Activated CD8-positive, alpha-beta memory T cell treated with anti-CD3 and anti-CD28 coated beads for 48 hours (primary cell): ENCODE data around the gene ANKZF1.
"Not testable (repeated sequence)": the region's sequence is repeated elsewhere in the genome, so short reads cannot be mapped to it uniquely, and the experiment has no call there.

Source experiments
- DNase-seq, 3 experiments: peaks; one replicate each; pipeline ENCODE4 v3.0.0-alpha.2; 2020; ENCODE audit warnings: low read depth in 2 of 3, low spot score in 2 of 3

ANKZF1 gene, protein sequence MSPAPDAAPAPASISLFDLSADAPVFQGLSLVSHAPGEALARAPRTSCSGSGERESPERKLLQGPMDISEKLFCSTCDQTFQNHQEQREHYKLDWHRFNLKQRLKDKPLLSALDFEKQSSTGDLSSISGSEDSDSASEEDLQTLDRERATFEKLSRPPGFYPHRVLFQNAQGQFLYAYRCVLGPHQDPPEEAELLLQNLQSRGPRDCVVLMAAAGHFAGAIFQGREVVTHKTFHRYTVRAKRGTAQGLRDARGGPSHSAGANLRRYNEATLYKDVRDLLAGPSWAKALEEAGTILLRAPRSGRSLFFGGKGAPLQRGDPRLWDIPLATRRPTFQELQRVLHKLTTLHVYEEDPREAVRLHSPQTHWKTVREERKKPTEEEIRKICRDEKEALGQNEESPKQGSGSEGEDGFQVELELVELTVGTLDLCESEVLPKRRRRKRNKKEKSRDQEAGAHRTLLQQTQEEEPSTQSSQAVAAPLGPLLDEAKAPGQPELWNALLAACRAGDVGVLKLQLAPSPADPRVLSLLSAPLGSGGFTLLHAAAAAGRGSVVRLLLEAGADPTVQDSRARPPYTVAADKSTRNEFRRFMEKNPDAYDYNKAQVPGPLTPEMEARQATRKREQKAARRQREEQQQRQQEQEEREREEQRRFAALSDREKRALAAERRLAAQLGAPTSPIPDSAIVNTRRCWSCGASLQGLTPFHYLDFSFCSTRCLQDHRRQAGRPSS

DNA sequence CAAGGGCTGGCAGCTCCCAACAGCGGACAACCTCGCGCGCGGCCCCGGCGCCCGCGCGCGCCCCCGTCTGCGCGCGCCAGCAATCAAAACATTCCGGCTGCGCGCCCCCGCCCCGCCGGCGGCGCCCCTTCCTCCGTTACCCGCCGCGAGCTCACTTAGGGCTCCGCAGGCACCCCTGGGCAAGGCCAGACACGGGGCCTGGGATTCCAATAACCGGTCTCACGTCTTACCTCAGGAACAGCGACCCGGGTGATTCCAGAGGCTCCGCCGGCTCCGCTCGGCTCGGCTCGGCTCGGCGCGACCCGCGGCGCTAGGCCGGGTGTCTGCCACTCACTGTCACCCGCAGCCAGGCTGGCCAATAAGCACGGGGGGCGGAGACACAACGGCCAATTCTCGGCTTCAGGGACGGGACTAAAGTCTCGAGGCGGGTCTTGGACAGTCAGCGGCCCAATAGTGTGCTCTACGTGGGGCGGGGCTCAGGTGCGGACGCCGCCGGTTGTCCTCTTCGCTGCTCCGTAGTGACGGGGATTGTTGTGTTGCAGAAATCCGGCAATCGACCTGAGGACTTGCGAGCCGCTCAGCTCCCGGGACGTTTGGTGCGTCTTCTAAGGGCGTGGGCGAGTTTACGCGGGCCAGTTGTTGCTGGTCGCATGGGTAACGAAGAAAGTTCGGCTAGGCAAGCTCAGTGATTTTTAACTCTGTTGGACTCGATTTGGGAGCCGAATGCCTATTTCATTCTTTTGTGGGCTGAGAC lies at the start of gene ANKZF1, which contains the start of gene ATG9A:
Gene ANKZF1, plus strand, starts transcription at position 502 of the 754 bp plus-strand sequence. CDS start 452 bp downstream, outside the sequence.
Gene ATG9A, minus strand, starts transcription at position 332 of the 754 bp plus-strand sequence. CDS start 1,612 bp downstream, outside the sequence.
- peak; percentile 85 to 96 (median 87) for DNase-seq

DNA sequence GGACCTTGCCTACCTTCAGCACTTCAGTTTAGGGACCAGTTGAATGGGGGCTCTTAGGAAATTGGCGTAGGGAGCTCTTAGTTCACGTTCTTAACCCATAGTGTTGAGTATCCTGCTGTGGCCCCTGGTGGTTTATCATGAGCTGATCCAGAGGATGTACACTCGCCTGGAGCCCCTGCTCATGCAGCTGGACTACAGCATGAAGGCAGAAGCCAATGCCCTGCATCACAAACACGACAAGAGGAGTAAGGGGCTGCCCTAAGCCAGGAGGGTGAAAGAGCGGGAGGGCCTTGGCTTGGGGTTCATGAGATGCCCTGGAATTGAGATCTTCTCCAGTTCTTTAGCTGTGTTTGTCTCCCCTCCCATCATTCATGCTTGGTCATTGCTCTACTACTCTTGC lies 48.6 kb upstream of the ANKZF1 start:
- no peak for DNase-seq

DNA sequence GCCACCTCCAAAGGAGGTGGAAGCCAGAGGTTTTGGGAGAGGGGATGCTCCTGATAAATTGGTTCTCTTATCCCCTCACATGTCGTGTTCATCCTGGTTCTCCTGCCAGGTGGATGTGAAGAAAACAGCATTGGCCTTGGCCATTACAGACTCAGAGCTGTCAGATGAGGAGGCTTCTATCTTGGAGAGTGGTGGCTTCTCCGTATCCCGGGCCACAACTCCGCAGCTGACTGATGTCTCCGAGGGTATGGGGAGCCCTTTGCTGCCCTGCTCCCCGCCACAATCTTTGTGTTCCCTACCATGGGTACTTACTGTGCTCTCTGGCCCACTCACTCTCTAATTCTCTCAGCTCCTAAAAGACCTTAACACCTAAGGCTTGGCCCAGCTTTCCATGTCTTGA lies 48.1 kb upstream of the ANKZF1 start:
- DNase-seq: no peak

DNA sequence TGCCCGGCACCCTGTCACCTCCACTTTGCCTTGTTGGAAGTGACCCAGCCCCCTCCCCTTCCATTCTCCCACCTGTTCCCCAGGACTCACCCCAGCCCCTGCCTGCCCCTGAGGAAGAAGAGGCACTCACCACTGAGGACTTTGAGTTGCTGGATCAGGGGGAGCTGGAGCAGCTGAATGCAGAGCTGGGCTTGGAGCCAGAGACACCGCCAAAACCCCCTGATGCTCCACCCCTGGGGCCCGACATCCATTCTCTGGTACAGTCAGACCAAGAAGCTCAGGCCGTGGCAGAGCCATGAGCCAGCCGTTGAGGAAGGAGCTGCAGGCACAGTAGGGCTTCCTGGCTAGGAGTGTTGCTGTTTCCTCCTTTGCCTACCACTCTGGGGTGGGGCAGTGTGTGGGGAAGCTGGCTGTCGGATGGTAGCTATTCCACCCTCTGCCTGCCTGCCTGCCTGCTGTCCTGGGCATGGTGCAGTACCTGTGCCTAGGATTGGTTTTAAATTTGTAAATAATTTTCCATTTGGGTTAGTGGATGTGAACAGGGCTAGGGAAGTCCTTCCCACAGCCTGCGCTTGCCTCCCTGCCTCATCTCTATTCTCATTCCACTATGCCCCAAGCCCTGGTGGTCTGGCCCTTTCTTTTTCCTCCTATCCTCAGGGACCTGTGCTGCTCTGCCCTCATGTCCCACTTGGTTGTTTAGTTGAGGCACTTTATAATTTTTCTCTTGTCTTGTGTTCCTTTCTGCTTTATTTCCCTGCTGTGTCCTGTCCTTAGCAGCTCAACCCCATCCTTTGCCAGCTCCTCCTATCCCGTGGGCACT lies 47.1 kb upstream of the ANKZF1 start:
- no peak for DNase-seq

- DNase-seq: no peak
Observed at GRCh38 chr2:219183151-219183772, 46.3 kb upstream of the ANKZF1 start.

GRCh38 chr2:219184121-219184520 lies 45.5 kb upstream of the ANKZF1 start:
- no peak for DNase-seq

DNA sequence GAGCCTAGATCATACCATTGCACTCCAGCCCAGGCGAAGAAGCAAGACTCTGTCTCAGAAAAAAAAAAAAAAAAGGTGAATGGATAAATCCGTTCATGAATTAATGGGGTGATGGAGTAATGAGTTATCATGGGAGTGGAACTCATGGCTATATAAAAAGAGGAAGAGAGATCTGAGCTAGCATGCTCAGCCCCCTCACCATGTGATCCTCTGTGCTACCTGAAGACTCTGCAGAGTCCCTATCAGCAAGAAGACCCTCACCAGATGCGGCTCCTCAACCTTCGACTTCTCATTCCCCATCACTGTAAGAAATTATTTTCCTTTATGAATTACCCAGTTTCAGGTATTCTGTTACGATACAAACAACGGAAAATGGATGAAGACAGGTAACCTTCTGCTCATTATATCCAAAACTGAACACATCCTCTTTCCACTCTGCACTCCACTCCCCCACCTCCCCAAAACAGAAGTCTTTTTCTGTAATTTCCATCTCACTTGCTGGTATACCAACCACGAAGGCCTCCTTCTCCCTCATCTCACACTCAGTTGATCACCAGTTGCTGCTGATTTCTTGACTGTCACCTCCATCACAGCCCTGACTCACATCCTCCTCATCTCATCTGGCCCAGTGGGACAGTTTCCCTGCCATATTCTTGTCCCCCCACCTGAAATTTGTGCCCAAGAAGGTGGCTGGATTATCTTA lies 42.7 kb upstream of the ANKZF1 start:
- DNase-seq: no peak

GRCh38 chr2:219197388-219197787 lies 32.2 kb upstream of the ANKZF1 start:
- DNase-seq: no peak

DNA sequence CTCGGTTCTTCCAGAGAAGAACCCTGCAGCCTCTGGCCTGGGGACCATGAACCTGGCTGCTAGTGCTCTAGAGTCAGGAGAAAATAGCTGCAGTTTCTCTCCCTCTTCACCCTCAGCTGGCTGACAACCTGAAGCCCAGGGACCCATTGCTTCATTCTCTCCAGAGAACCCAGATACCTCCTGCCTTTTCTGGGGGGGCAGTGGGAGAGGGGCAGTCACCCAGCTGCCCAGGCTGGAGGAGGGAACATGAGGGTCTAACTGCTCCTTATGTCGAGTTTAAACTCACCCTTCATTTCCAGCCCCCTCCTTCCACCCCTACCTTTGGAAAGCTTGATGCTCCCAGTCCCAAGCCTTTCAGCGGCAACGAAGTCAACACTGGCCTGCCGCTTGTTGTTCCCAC lies 30.6 kb upstream of the ANKZF1 start:
- DNase-seq: no peak

GRCh38 chr2:219199470-219200211 lies 30.0 kb upstream of the ANKZF1 start:
- no peak for DNase-seq

- DNase-seq: not testable (repeated sequence)
Observed at GRCh38 chr2:219200502-219201326, 28.9 kb upstream of the ANKZF1 start.

DNA sequence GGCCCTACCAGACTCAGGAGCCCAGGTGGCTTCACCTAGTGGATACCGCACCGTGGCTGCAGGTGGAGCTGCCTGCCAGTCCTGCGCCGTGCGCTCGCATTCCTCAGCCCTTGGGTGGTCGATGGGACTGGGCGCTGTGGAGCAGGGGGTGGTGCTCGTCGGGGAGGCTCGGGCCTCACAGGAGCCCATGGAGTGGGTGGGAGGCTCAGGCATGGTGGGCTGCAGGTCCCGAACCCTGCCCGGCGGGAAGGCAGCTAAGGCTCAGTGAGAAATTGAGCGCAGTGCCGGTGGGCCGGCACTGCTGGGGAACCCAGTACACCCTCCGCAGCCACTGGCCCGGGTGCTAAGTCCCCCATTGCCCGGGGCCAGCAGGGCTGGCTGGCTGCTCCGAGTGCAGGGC lies 28.3 kb upstream of the ANKZF1 start:
- not testable (repeated sequence) for DNase-seq

DNA sequence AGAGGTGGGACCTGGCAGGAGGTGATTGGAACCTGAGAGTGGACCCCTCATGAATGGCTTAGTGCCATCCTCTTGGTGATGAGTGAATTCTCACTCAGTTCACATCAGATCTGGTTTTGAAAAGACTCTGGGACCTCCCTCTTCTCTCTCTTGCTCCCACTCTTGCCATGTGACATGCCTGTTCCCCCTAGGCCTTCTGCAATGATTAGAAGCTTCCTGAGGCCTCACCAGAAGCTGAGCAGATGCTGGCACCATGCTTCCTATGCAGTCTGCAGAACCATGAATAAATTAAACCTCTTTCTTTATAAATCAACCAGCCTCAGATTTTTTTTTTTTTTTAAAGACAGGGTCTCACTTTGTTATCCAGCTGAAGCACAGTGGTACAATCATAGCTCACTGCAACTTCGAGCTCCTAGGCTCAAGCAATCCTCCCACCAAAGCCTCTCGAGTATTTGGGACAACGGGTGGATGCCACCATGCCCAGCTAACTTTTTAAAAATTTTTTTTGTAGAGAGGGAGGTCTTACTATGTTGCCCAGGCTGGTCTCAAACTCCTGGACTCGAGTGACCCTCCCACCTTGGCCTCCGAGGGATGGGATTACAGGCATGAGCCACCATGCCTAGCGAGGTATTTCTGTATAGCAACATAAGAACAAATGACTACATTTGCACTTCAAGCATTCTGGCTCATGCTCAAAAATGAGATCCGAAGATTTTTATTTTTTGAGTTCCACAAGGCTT lies 25.0 kb upstream of the ANKZF1 start:
- no peak for DNase-seq

DNA sequence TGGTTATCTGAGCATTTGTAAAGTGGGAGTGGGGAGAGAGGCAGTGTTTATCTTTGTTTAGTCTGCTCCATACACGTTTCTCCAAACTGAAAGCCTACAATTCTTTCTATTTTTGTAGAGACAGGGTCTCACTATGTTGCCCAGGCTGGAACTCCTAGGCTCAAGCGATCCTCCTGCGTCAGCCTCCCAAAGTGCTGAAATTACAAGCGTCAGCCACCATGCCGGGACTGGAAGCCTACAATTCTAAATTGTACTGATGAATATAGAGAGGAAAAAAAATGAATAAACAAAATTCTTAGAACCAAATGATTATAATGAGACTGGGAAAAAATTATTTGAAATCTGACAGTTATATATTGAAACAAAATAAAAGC lies 24.5 kb upstream of the ANKZF1 start:
- no peak for DNase-seq

DNA sequence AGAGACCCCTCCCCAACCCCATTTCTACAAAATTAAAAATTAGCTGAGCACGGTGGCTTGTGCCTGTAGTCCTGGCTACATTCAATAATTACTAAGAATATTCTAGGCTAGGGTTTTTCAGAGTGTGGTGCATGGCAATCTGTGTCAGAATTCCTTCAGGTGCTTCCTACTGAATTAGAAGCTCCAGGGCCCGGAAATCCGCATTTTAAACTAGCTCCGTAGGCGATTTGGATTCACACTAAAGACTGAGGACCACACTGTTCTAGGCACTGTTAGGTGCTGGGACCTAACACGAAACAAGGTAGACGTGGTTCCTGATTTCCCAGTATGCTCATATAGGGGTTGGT lies 23.7 kb upstream of the ANKZF1 start:
- no peak for DNase-seq

DNA sequence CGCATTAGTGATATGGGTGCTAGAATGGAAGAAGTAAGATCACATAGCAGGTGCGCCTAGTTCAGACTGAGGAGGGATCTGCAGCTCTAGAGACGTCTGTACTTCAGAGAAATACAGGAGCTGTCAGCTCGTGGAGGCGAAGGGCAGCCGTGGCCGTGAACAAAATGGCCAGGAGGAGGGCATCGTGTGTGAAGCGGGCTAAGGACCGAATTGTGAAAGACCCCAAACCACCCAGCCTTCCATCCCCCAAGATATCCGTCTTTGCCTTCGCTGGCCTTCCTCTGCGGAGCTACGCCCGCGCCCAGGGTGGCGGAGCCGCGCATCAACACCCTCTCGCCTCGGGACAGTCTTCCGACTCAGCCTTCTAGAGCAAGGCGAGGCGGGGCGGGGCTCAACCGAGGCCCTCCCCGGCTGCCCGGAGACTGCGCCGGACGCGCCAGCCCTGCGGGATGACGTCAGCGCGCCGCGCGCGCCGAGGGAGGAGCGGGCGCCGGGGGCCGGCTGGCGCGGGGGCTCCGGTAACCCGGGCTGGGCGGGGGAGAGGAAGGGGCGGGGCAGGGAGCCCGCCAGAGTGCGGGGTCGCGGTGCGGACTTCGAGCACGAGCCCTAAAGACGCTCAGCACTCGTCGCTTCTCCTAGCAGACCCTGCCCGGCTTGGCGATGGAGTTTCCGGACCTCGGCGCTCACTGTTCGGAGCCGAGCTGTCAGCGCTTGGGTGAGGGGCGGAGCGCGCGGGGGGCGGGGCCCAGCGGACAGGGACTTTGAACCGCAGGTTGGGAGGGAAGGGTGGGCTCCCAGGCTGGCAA lies 23.1 kb upstream of the ANKZF1 start, which contains the start of gene ZFAND2B:
Gene ZFAND2B, plus strand, starts transcription at position 455 of the 806 bp plus-strand sequence. Its CDS starts 206 bp downstream, at position 661.
- DNase-seq: peak; percentile 87 to 90 (median 88)
